ENCODE results near the gene KIZ.
"Not testable (repeated sequence)": the region's sequence is repeated elsewhere in the genome, so short reads cannot be mapped to it uniquely, and the experiment has no call there.

The KIZ gene

GRCh38 chr20:21230686-21231085 is 104.8 kb downstream of the KIZ start:
- DNase-seq: no peak

- no peak for DNase-seq
Measured at GRCh38 chr20:21232546-21233280, 106.8 kb downstream of the KIZ start.

DNA sequence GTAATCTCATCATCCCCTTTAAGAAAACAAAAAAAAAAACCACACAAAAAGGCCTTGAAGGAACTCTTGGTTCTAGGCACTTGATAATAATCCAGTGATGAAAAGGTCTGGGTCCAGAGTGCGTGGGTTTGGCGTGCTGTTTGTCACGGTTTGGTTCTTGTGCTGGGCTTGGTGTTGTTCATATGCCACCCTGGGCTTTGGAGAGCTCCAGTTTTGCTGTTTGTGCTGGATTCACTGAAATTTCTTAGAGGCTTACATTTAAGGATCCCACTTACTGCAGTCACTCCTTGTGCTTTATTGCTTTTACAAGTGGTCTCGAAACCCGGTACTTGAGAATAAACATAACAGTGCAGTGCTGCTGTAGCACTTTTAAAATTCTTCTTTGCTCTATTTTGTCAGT is 108.4 kb downstream of the KIZ start:
- DNase-seq: no peak

GRCh38 chr20:21234806-21235483 is 109.1 kb downstream of the KIZ start:
- no peak for DNase-seq

GRCh38 chr20:21235484-21236445 is 109.9 kb downstream of the KIZ start:
- peak; percentile 14 to 63 (median 40) for DNase-seq

DNA sequence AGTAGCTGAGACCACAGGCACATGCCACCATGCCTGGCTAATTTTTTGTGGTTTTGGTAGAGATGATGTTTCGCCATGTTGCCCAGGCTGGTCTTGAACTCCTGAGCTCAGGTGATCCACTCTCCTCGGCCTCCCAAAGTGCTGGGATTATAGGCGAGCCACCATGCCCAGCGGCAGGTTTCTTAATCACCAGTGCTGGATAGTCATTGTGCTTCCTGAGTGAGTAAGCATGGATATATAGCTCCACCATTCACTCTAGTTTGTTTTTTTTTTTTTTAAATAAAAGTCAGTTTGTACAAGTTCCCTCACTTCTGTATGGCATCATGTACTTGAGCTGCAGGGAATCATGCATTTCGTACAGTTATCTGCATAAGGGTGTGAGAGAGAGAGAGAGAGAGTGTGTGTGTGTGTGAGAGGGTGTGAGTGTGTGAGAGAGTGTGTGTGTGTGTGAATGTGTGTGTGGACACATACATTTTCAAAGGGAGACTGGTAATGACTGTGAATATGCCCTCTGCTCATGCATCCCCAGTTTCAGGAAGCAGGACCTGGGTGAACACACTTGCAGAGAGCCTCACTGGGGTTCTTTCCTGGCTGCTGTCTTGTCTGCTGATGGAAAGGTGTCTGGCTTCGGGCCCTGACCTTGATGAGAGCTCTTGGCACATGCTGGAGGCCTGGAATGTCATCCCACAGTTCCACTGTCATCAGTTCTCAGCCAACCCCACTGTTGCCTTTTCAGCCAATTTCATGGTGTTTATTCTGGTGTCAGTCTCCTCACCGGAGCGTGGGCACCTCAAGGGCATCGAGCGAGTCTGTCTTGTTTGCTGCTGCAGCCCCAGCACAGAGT is 112.3 kb downstream of the KIZ start:
- DNase-seq: no peak

- DNase-seq: no peak
Measured at GRCh38 chr20:21238818-21239536, 113.1 kb downstream of the KIZ start.

DNA sequence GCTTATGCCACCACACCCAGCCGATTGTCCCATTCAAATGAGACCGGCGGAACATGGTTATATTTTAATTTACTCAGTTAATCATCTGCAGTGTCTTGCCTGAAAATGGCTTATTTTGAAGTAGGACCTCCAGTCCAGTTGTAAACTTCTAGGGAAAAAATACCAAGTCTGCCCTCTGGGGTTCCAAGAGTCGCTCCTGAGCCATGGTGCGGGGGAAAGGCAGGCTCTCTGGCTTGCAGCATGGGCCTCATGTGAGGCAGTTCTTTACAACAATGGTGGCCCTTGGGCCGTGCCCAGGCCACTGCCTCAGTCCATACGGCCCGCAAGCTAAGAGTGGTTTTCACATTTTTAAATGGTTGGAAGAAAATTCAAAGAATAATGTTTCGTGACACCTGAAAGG is 114.5 kb downstream of the KIZ start:
- no peak for DNase-seq

DNA sequence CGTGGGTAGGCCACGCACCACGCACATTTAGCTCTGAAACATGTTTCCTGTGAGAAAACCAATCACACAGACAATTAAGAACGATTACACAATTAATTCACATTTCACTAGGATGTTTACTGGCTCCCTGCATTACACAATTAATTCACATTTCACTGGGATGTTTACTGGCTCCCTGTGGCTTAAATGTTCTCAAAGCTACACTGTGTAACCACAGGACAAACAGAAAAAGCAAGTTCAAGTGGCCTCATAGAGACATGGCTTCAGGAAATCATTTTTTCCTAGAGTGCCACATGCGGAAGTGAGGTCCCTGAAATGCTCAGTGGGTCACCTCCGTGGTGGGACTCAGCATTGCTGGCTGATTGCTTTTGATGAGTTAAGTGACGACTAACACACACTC is 115.5 kb downstream of the KIZ start:
- DNase-seq: no peak

- no peak for DNase-seq
Measured at GRCh38 chr20:21243811-21244210, 117.9 kb downstream of the KIZ start.

GRCh38 chr20:21244808-21245207 is 118.9 kb downstream of the KIZ start:
- DNase-seq: no peak

GRCh38 chr20:21246161-21246560 is 120.3 kb downstream of the KIZ start:
- DNase-seq: no peak

DNA sequence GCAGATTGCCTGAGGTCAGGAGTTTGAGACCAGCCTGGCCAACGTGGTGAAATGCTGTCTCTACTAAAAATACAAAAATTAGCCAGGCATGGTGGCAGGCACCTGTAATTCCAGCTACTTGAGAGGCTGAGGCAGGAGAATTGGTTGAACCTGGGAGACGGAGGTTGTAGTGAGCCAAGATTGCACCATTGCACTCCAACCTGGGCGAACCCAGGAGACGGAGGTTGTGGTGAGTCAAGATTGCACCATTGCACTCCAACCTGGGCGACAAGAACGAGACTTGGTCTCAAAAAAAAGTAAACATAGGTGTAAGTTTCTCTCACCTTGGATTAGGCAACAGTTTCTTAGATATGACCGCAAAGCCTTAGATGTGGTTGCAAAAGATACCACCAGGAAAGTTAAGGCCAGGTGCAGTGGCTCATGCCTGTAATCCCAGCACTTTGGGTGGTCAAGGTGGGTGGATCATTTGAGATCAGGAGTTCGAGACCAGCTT is 121.8 kb downstream of the KIZ start:
- not testable (repeated sequence) for DNase-seq

DNA sequence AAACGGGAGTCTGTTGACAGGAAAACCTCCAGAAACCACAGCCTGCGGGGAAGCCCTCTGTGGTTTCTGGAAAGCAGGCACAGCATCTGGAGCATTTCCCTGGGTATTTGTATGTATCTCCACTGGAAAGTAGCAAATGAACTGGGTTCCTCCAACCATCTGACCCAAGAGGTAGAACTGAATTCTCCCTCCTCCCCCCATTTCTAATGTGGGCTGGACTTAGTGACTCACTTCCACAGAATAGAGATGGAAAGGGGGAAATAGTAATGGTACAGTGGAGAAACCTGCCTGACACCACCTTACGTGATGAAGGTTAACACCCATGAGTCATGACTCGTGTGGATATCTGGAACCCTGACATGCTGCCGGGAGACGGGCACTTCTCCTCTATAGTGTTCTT is 125.4 kb downstream of the KIZ start:
- no peak for DNase-seq

- no peak for DNase-seq
Measured at GRCh38 chr20:21257192-21257591, 131.3 kb downstream of the KIZ start.

DNA sequence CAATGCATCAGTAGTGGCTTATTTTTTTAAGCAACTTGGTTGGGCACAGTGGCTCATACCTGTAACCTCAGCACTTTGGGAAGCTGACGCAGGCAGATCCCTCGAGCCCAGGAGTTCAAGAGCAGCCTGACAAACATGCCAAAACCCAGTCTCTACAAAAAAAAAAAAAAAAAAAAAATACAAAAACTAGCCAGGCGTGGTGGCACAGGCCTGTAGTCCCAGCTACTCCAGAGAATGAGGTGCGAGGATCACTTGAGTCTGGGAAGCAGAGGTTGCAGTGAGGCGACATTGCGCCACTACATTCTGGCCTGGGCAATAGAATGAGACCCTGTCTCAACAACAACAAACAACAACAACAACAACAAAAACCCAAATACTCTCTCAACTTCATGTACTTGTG is 132.5 kb downstream of the KIZ start:
- no peak for DNase-seq

DNA sequence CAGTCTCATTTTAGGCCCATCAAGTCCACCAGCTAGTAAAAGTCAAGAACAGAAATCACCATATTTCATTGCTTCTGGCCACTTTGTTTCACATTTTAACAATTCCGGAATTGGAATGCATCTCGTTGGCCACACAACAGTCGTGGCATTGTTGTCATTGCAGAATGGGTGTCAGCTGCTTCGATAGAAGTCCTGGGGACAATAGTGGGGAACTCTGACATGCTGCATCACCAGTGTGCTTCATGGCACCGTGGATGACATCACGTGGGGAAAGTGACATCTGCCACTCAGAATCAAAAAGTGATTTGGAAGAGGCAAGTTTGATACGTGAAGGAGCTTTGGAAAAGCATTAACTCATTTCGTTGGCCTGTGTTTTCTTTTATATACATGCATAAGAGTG is 133.5 kb downstream of the KIZ start:
- no peak for DNase-seq

- no peak for DNase-seq
Measured at GRCh38 chr20:21262812-21263211, 136.9 kb downstream of the KIZ start.

DNA sequence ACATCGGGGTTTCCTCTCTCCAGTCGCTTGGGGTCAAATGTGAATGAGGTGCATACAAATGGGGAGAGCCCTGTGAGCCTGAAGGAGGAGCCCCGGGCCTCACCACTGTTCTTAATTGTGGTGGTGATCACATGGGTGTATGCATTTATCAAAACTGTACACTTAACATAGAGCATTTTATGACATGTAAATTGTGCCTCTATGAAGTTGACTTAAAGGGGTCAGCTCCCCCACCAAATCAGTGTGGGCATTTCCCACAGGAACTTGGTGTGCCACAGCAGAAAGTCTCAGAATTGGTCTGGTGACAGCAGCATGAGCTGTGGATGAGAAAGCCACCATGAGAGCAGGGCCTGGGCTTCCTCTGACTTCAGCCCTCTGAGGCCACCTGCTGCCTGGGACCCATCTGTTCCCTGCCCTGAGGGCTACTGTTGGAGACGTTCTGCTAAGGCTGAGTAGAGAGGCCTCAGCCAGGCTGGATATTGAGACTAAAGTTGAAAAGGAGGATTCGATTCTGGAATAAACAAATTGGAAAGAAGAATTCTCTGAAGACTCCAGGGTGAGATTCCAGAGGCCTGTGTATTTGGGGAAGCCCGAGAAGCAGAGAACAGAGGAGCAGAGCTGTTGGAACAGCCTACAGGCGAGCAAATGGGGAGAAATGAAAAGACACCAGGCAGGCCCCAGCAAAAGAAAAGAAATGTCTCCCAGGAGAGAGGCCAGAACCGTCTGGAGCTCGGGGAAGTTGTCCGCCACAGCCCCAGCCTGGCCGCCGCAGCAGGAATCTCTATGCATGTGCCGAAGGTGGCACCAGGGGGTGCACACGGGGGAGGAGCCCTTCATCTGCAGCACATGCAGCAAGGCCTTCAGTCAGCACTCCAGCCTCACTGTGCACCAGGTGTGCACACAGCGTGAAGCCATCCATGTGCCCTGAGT is 139.6 kb downstream of the KIZ start:
- DNase-seq: no peak

DNA sequence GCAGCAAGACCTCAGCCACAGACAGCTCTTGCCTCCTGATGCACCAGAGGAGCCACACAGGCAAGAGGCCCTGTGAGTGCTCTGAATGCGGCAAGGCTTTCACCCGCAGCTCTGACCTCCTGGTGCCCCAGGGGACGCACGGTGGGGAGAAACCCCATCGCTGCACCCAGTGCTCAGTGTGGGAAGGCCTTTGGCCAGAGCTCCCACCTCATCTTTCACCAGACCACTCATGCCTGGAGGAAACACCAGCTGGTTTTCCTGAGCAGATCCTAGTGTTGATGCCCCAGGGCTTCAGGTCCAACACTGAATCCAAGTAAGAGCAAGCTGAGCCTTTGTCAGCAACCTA is 140.3 kb downstream of the KIZ start:
- DNase-seq: no peak

GRCh38 chr20:21269772-21270171 is 143.9 kb downstream of the KIZ start:
- DNase-seq: no peak
